ENCODE measurements around the gene CXCL8. TPM values are rescaled to one million over a fixed set of nuclear protein-coding genes. Genes with fewer than 3 reads are reported as not detected.

CXCL8 gene
- total and polyA plus RNA-seq, 2 of the 8 experiments (the other 6 are each of a cell fraction or from before 2014, with no cell fraction given) = not detected

GRCh38 chr4:73709451-73710033, 30.8 kb upstream of the CXCL8 start:
- Histone ChIP-seq H2AK5ac (ENCODE audit: low read depth, low read length) (no peak overlapping the region), H2AFZ (ENCODE audit: low read length) (no peak overlapping the region), H2BK15ac (ENCODE audit: low read length) (no peak overlapping the region), H3K14ac (ENCODE audit: insufficient read length) (no peak overlapping the region), H3K4me2 (ENCODE audit: insufficient read depth in 1 of 2, low read depth in 2 of 2, low read length in 2 of 2) (no peak overlapping the region), H4K8ac (ENCODE audit: extremely low read depth, insufficient read depth, low read length) (no peak overlapping the region), H3K23me2 (ENCODE audit: low read depth, low read length) (no peaks in the 10 kb centered on the region), H3K36me3 (ENCODE audit: control insufficient read depth in 2 of 4, insufficient read depth in 4 of 4, low read length in 3 of 4) (no peaks in the 10 kb centered on the region), H2BK120ac (replicated peaks; ENCODE audit: low read depth, low read length) (no peak overlapping the region), H3K4ac (replicated peaks; ENCODE audit: insufficient read length, low read depth, low read length) (no peak overlapping the region), H3K27ac (ENCODE audit: low read depth, low read length) (no peak overlapping the region), H2BK5ac (ENCODE audit: low read depth, low read length) (no peak overlapping the region; the same call in 1 of the 2 replicates), H4K5ac (ENCODE audit: insufficient read length, low read depth, low read length) (no peak overlapping the region), H3K56ac (replicated peaks; ENCODE audit: insufficient read length, low read depth, low read length) (no peak overlapping the region), H3K9me3 (ENCODE audit: insufficient read depth in 2 of 2, low read depth in 1 of 2, low read length in 1 of 2) (no peaks in the 10 kb centered on the region), H2BK12ac (ENCODE audit: low read depth, low read length) (no peak overlapping the region), H2BK20ac (ENCODE audit: low read length) (no peak overlapping the region), H3K79me1 (ENCODE audit: low read depth, low read length) (no peaks in the 10 kb centered on the region), H3K79me2 (ENCODE audit: control insufficient read depth in 1 of 2, insufficient read depth in 2 of 2, low read length in 2 of 2) (no peaks in the 10 kb centered on the region), H4K91ac (replicated peaks; ENCODE audit: insufficient read length, low read length) (no peak overlapping the region), H3K27me3 (replicated peaks in 1 of 4; ENCODE audit: control insufficient read depth in 3 of 4, extremely low read depth in 1 of 4, insufficient read depth in 3 of 4, low read length in 3 of 4) (no peaks in the 10 kb centered on the region; a peak in 1 of 7 replicates), H3K23ac (ENCODE audit: insufficient read length) (no peak overlapping the region), H3K4me3 (ENCODE audit: extremely low read depth in 1 of 4, insufficient read depth in 2 of 4, low read depth in 3 of 4, low read length in 4 of 4) (no peak overlapping the region), H3K4me1 (replicated peaks in 1 of 4; ENCODE audit: control insufficient read depth in 3 of 4, insufficient read depth in 4 of 4, low read length in 3 of 4) (peaks cover 0 to 4% (median 1%) of the 10 kb centered on the region in 4 experiments; a peak in 6 of 7 replicates), H3K18ac (ENCODE audit: extremely low read depth, low read length) (no peak overlapping the region), H4K20me1 (replicated peaks in 1 of 2; ENCODE audit: control insufficient read depth in 1 of 2, insufficient read depth in 2 of 2, low read length in 2 of 2) (no peaks in the 10 kb centered on the region), H3K9ac (replicated peaks in 1 of 4; ENCODE audit: extremely low read depth in 1 of 4, low read depth in 3 of 4, low read length in 3 of 4) (no peak overlapping the region)
- 82% methylated on average over 2 of the region's 2 CpGs; no CpG with 5 or more reads in 1 of the 2 experiments for WGBS, 2 experiments (ENCODE audit: extremely low coverage in 1 of 2, insufficient coverage in 1 of 2, insufficient read length in 1 of 2, insufficient replicate concordance in 2 of 2, low coverage in 1 of 2, low lambda C conversion rate in 2 of 2, missing lambda C conversion rate in 1 of 2)
- no peak for DNase-seq (ENCODE audit: low read depth in 1 of 2, low spot score in 2 of 2)
- ChIA-PET POLR2A (ENCODE audit: partially characterized antibody) (no interaction called here), CTCF (ENCODE audit: partially characterized antibody) (interaction anchor here (1.2 kb wide), 1 partner anchor 20 kb away, joined by 4 read pairs; no protein-coding TSS in a partner anchor)
- no peak for FAIRE-seq
- no peak for TF ChIP-seq SP2 (IDR thresholded peaks at IDR 0.05; ENCODE audit: low read length)
- no peak for TF ChIP-seq E2F6 (IDR thresholded peaks at IDR 0.05)
- TF ChIP-seq EP300 (IDR thresholded peaks at IDR 0.05; ENCODE audit: borderline replicate concordance in 1 of 2, low read depth in 2 of 2, low read length in 2 of 2) = no peak
- TF ChIP-seq SRF (IDR thresholded peaks at IDR 0.05; ENCODE audit: low read depth, low read length) = no peak
- TF ChIP-seq SP1 (IDR thresholded peaks at IDR 0.05; ENCODE audit: low read depth, low read length) = no peak

Measured in H1 (cell line).